Stimulated activated CD8-positive, alpha-beta memory T cell treated with anti-CD3 and anti-CD28 coated beads, Interleukin-12 subunit alpha, Interleukin-12 subunit beta, amount 100 ng/mL, for 24 hours (primary cell): Measurements from ENCODE around the gene ZSCAN31.
"Not testable (repeated sequence)": the region's sequence is repeated elsewhere in the genome, so short reads cannot be mapped to it uniquely, and the experiment has no call there.

Experiments used
- DNase-seq: peaks from one replicate; pipeline ENCODE4 v3.0.0-alpha.2; 2020; ENCODE audit errors: extremely low read depth

Gene ZSCAN31

DNA sequence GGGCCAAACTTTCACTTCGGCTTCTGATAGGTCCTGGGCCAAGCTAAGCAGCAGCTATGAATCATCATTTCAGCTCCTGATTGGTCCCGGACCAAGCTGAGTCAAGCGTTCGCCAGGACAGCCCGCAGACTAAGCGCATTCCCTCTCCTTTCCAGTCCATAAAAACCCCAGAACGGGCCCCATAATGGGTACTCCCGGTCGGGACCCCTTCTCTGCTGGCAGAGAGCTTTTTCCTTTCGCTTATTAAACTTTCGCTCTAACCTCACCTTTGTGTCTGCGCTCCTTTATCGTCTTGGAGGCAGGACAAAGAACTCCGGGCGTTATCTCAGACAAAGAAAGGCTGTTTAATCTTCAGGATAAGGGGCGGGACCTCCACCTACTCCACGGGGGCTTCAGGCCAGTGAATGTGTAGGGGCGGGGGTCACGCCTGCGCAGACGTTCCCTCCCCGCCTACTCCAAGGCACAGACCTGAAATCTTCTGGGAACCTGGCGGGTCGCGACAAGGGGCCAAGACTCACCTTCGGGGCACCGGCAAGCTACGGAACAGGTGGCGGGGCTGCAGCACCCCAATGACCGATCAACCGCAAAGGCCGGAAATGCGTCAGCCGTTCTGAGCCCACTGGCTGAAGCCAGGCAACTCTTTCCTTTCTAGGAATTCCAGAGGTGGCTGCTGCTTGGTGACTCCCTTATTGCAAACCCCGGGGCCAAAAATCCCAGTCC, at the start of gene ZSCAN31:
TSS of gene ZSCAN31 (minus strand) at position 585 of the 720 bp plus-strand sequence. CDS start 6,465 bp downstream, outside the sequence.
- peak; percentile 51 for DNase-seq

DNA sequence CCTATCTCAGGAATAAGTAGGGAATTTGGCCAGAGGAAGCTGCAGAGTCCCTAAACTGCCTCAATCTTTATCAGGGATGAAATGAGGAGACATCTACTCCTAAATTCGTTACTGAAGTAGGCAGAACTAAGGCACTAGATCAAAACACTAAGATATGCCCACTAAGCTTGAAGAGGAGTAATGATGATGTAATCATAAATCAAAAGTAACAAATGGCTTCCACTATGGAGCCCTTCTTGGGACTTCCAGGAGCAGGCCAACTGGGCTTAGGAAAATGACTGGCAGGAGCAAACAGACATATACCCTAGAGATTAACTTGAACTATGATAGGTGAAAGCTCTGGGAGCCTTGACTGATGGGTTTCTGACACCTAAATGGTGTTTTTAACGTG, 48.2 kb upstream of the ZSCAN31 start:
- no peak for DNase-seq

- no peak for DNase-seq
Measured at GRCh38 chr6:28383235-28384142, 47.5 kb upstream of the ZSCAN31 start.

DNA sequence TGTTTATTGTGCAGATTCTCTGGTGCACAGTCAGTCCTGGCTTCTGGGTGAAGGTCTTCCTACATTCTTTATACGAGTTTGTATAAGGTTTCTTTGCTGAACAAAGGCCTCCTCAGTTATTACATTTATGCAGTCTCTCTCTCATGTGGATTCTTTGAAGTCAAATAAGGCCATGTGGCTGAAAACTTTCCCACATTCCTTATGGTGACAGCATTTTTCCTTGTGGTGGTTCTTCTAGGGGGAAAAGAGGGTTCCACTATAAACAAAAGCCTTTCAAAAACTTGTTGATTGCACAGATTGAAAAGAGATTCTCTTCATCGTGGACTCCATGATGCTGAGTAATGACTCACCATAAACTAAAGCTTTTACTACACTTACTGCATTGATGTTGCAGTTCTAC, 44.4 kb upstream of the ZSCAN31 start:
- no peak for DNase-seq

DNA sequence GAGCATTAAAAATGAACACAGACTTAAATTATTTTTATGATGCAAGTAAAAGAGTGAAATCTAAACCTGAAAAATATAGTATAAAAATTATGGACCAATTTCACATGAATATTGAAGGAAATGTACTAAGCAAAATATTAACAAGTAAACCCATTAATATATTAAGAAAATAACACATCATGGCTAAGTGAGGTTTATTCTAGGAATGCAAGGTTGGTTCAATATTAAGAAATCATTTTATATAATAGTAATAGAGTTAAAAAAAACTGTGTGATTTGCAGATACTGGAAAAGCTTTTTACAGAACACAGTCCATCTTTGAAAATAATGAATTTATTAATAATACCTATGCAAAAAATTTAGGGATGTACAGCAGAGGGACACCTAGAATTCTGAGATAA, 42.7 kb upstream of the ZSCAN31 start:
- no peak for DNase-seq

DNA sequence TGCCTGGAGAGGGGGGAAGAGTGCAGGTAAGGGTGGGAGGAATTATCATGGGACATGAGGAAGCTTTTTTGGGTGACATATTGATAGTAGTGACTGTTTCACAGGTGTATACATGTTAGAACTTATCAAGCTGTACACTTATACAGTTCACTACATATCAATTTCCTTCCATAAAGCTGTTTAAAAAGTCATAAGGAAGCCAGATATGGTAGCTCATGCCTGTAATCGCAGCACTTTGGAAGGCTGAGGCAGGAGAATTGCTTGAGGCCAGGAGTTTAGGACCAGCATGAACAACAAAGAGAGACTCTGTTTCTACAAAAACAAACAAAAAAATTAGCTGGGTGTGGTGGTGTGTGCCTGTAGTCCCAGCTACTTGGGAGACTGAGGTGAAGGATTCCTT, 41.9 kb upstream of the ZSCAN31 start:
- DNase-seq: no peak

GRCh38 chr6:28373925-28374324, 38.0 kb upstream of the ZSCAN31 start:
- no peak for DNase-seq

GRCh38 chr6:28371706-28372451, 35.9 kb upstream of the ZSCAN31 start:
- no peak for DNase-seq

DNA sequence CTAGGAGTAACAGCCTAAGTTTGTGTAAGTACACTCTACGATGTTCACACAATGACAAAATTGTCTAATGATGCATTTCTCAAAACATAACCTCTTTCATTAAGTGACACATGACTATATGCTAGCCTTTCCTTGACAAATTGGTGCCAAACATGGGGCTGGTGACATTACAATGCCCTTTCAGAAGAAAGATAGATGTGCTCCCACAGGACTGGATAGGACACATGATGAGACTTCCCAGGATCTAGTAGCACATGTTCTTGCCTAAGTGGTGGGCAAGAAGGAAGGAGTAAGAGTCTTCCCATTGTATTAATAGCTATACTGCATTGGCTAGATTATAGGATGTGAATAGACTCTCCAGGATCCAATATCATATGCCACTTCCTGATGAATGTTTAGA, 35.3 kb upstream of the ZSCAN31 start:
- no peak for DNase-seq

- DNase-seq: no peak
Measured at GRCh38 chr6:28370440-28370839, 34.5 kb upstream of the ZSCAN31 start.

- DNase-seq: no peak
Measured at GRCh38 chr6:28369463-28369862, 33.5 kb upstream of the ZSCAN31 start.

- DNase-seq: no peak
Measured at GRCh38 chr6:28368522-28368921, 32.6 kb upstream of the ZSCAN31 start.

GRCh38 chr6:28365590-28365989, 29.6 kb upstream of the ZSCAN31 start:
- not testable (repeated sequence) for DNase-seq

DNA sequence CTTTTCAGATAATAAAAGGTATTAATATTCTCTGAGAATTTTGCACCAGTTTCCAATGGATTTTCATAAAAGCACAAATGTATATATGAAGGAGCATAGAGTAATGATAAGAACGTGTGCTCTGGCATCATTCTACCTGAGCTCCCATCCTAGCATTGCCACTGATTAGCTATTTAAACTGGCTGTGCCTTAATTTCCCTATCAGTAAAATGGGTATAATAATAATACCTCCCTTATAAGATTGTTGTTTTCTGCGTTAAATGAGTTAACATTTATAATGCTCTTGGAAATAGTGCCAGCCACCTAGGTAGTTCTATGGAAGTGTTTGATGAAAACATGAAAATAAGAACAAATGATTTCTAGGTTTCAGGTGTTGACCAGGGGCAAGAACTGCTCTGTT, 25.0 kb upstream of the ZSCAN31 start:
- DNase-seq: no peak

DNA sequence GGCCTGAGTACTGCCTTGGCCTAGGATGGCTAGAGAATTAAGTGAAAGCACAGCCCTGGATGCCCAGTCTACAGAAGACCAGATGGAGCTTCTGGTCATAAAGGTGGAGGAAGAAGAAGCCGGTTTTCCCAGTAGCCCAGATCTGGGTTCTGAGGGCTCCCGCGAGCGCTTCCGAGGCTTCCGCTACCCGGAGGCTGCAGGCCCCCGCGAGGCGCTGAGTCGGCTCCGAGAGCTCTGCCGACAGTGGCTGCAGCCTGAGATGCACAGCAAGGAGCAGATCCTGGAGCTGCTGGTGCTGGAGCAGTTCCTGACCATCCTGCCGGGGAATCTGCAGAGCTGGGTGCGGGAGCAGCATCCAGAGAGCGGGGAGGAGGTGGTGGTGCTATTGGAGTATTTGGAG, 23.6 kb upstream of the ZSCAN31 start:
- DNase-seq: not testable (repeated sequence)

- no peak for DNase-seq
Measured at GRCh38 chr6:28357036-28357435, 21.1 kb upstream of the ZSCAN31 start.

DNA sequence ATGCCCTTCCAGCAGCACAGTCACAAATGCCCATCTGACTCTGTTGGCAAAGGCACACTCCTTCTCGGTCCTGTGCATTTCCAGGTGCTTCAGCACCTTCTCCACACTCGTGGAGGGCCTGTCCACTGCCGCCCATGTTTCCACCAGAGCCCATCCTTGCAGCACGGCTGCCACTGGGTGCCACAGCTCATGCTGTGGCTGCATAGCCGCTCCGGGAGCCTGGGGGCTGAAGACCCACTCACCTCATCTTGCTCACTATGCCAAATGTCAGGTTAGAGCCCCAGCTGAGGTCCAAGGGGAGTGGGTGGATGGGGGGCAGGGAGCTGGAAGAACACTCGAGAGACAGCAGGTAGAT, 20.7 kb upstream of the ZSCAN31 start:
- no peak for DNase-seq

DNA sequence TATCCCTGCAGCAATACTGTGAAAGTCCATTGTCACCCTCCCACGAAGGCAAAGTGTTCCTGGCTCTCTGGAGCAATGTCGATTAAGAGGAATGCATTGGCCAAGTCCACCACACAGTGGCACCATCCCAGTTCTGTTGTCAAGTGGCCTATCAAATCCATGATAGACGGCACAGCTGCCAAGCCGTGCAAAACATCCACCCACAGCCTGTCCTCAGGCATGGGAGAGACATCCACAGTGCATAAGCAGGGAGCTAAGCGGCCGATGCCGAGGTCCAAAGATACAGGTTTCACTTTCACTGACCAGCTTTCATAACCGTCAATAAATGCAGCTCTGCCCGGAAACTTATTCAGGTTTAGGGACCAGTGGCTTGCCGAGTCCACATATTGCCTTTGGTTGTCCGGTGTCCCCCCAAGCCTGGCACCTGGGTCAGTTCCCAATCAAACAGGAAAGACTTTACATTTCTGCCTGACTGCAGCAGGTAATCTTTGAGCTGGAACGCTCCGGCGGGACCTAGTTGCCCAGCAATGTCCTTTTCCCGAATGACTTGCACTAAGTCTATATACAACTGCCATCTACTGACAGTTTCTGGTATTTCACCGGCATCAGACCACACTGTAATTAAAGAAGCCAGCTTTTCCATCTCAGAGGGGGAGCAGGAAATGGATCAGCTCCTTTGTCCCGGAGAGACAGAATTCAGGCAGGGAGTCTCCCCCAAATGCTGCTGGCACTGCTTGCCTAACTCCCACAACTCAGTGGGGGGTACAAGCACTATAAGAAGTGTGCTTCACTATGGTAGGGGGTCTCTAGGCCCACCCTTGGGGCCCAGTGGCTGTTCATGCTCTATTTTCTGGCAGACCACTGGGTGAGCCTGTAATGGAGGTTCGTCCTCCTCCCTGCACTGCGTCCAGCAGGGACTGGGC, 20.1 kb upstream of the ZSCAN31 start:
- DNase-seq: no peak

- no peak for DNase-seq
Measured at GRCh38 chr6:28354688-28355554, 19.0 kb upstream of the ZSCAN31 start.

DNA sequence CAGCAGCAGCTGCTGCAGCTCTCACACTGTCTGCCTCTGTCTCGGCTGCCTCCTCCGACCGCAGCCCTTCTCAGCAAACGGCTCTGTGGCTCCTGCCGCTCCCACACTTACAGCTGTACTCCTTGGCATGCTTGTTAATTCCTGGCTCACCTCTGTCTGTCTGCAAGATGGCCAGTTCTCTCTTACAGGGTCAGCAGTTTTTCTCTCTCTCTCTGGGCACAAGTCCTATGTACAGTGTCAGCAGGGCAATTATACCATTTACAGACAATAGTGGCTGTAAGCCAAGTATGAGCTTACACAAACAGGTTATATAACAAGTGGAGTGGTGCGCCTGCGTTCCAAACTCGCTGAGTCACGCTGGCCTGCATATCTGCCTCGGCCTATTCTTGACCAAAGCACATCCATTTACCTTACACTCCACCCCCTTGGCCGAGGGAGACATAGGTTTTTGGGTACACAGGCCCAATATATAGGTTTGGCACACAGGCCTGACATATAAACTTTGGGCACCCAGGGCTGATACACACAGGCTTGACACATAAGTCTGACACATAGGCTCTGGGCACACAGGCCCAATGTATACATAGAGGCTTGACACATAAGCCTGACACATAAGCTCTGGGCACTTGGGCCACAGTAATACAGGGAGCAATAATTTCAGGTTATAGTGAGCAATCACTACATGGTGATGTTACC, 18.2 kb upstream of the ZSCAN31 start:
- no peak for DNase-seq
